GM12873 (cell line): ENCODE data around the gene COQ9.
A peak's percentile ranks its signal among the peaks of the same experiment; 100 is the strongest.

Experiments used
- TF ChIP-seq, protein P1 (sequence below): IDR thresholded peaks from 2 replicates; pipeline ENCODE4 v1.5.1; 2012; ENCODE audit warnings: low read depth, mild to moderate bottlenecking, moderate library complexity, low read length, control low read depth; ENCODE audit not compliant: insufficient read depth; ENCODE audit errors: missing control alignments

Gene COQ9

DNA sequence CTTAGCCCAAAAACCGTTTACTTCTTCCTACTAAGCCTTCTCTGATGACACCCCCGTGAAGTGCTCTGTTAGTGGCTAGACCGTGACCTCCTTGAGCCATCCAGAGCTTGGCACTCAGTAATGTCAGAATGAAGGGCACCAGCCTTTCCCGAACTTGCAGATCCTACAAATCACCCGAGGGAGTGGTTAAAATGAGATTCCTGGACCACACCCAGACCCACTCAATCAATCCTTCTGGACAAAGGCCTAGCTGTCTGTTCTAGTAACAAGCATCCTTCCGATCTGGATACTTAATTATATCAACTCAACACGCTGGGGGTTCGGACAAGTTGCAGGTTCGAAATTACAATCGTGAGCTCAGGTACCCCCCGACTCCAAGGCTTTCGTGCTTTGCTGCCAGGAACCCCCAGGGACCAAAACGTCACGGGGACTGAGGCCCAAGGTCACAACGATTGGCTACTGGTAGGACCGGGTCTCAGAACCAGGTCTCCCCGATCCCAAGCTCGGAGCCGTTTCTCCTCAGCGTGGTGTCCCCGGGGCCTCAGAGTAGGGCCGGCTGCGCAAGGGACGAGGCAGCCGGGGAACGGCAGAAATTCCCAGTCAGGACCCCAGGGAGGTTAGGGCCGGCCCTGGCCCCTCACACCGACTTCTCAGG, 621 bp upstream of the COQ9 start:
- TF ChIP-seq, protein P1, sequence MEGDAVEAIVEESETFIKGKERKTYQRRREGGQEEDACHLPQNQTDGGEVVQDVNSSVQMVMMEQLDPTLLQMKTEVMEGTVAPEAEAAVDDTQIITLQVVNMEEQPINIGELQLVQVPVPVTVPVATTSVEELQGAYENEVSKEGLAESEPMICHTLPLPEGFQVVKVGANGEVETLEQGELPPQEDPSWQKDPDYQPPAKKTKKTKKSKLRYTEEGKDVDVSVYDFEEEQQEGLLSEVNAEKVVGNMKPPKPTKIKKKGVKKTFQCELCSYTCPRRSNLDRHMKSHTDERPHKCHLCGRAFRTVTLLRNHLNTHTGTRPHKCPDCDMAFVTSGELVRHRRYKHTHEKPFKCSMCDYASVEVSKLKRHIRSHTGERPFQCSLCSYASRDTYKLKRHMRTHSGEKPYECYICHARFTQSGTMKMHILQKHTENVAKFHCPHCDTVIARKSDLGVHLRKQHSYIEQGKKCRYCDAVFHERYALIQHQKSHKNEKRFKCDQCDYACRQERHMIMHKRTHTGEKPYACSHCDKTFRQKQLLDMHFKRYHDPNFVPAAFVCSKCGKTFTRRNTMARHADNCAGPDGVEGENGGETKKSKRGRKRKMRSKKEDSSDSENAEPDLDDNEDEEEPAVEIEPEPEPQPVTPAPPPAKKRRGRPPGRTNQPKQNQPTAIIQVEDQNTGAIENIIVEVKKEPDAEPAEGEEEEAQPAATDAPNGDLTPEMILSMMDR = no peak

DNA sequence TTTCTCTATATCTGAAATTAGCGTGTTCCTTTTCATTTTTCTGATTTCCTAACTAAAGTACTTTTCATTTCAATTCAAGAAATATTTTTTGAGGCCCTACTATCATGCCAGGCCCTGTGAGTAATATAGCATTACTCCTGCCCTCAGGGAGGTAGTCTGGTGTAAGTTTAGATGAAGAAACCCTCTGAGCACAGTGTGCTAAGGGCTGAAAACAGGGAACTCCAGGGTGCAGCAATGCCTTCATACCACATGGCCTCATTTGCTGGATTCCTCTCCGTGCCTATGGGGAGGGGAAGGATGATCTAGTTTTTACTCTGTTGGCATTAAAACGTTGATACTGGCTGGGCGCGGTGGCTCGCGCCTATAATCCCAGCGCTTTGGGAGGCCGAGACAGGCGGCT, 4.7 kb downstream of the COQ9 start:
- TF ChIP-seq, protein P1 = no peak

- TF ChIP-seq, protein P1 = peak; percentile 99
Observed at GRCh38 chr16:57462209-57462977, 15.1 kb downstream of the COQ9 start, which contains the start of gene POLR2C. Gene POLR2C (plus strand): TSS chr16:57462679. CDS start chr16:57462725, 46 bp downstream.

DNA sequence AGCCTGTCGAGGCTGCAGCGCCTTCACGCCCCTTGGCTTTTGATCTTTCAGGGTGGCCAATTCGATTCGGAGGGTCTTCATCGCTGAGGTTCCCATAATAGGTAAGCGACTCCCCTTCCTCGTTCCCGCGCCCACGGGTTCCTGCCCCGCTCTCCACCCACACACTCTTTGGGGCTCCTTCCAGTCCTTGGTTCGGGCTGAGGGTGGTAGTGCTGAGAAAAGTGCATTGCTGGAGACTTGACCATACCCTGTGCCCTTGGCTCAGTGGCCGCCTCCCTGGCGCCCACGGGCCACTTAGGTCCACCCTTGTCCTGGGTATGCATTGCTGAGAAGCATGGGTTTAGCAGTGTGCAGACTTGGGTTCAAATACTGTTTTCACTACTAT, 15.7 kb downstream of the COQ9 start:
- TF ChIP-seq, protein P1 = no peak

DNA sequence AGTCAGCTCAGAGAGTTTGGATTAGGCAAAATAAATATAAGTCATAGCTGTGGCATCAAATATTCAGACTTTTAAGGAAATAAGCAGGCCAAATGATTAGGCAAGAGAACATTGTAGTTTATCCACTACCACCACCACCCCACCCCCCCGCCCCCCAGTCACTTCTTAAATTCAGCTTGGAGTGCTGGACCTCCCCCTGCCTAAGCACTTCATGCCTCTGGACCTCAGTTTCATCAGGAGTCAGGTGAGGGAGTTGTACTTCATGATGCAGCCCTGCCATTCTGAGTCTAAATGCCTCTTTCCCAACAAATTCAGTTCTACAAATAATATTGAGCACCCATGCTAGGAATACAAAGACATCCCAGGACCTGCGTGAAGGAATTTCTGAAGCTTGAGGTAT, 17.2 kb downstream of the COQ9 start:
- TF ChIP-seq, protein P1 = no peak

GRCh38 chr16:57468346-57468745, 21.1 kb downstream of the COQ9 start:
- TF ChIP-seq, protein P1 = no peak

- TF ChIP-seq, protein P1 = no peak
Observed at GRCh38 chr16:57469046-57469445, 21.8 kb downstream of the COQ9 start.
